Measurements from ENCODE around the gene PML.
"Not testable (repeated sequence)": the region's sequence is repeated elsewhere in the genome, so short reads cannot be mapped to it uniquely, and the experiment has no call there.

PML gene

DNA sequence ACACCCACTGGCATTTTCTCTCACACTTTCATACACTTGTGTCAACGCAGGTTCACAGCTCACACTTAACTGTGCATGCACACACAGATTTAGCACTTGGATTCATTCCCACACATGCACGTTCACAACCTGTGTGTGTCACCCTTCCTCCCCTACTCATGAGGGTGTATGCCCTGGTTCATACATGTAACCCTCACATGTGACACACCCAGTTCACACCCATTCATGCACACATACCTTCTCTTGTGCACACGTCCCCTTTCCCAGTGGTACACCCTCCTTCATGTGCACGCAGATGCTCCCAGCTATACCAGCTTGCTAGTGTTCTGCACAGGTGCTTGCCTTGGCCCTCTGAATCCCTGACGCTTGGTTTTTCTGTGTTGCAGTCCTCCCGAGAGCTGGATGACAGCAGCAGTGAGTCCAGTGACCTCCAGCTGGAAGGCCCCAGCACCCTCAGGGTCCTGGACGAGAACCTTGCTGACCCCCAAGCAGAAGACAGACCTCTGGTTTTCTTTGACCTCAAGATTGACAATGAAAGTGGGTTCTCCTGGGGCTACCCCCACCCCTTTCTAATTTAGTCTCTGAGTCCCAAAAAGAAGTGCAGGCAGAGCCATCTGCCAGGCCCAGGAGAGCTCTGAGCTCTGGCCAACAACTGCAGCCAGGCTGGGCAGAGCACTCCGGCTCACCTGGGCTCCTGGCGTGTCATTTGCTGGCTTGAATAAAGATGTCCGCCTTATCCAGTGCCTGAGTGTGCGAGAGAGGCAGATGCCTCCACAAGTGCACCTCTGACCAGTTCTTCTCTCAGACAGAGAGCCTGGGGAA lies 48.3 kb downstream of the PML start:
- Histone ChIP-seq H3K27me3 (ENCODE audit: control insufficient read depth, insufficient read depth, low read length) (peaks cover under 1% of the 10 kb centered on the region), H3K4me3 (ENCODE audit: low read length) (no peak overlapping the region), H3K9ac (ENCODE audit: low read length) (no peak overlapping the region), H3K36me3 (ENCODE audit: control insufficient read depth, insufficient read depth, low read length) (no peaks in the 10 kb centered on the region), H3K27ac (ENCODE audit: low read depth, low read length) (no peak overlapping the region), H3K4me1 (ENCODE audit: control insufficient read depth, insufficient read depth, low read length) (peaks cover 11% of the 10 kb centered on the region)

DNA sequence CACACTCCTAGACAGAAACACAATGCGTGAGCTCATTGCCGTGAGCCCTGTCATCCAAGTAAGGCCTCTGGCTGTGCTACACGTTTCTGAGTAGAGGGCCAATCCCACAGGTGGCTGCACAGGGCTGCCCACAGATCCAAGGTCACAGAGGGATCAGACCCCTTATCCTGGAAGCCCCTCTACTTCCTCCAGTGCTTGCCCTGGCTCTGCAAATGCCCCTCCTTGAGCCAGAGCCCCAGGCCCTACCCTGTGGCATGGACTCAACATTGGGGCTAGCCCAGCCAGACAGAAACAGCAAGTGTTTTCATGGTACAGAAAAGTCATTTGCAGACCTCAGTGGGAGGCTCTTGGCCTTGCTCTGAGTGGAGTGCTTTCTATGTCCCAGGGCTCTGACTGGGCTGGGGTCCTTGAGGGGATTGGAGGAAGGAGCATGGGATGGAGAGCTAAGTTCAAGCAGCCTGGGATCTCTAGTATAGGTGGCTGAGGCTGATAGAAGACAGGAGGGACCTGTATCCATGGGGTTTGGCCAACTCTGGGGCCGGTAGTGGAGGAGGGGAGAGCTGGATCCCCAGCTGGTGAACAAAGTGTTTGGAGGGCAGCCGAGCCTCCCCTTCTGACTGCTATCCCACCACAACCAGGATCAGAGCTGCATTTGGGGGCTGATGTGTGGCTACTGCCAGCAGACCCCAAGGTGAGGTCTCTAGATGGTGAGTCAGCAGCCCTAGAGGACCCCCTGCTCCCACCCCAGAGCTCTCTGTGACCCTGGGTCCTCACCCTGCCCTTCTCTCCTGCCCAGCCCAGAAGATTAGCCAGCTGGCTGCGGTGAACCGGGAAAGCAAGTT lies 49.1 kb downstream of the PML start:
- Histone ChIP-seq H3K27me3 (ENCODE audit: control insufficient read depth, insufficient read depth, low read length) (peaks cover 3% of the 10 kb centered on the region), H3K4me3 (ENCODE audit: low read length) (no peak overlapping the region), H3K27ac (ENCODE audit: low read depth, low read length) (no peak overlapping the region), H3K4me1 (ENCODE audit: control insufficient read depth, insufficient read depth, low read length) (peaks cover 14% of the 10 kb centered on the region), H3K9ac (ENCODE audit: low read length) (no peak overlapping the region), H3K36me3 (ENCODE audit: control insufficient read depth, insufficient read depth, low read length) (no peaks in the 10 kb centered on the region)

DNA sequence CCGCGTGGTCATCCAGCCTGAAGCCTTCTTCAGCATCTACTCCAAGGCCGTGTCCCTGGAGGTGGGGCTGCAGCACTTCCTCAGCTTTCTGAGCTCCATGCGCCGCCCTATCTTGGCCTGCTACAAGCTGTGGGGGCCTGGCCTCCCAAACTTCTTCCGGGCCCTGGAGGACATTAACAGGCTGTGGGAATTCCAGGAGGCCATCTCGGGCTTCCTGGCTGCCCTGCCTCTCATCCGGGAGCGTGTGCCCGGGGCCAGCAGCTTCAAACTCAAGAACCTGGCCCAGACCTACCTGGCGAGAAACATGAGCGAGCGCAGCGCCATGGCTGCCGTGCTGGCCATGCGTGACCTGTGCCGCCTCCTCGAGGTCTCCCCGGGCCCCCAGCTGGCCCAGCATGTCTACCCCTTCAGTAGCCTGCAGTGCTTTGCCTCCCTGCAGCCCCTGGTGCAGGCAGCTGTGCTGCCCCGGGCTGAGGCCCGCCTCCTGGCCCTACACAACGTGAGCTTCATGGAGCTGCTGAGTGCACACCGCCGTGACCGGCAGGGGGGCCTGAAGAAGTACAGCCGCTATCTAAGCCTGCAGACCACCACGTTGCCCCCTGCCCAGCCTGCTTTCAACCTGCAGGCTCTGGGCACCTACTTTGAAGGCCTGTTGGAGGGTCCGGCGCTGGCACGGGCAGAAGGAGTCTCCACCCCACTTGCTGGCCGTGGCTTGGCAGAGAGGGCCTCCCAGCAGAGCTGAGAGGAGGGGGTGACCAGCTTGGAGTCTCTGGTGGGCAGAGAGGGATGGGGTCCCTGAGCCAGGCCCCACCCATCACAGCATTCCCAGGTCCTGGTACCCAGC lies 50.0 kb downstream of the PML start:
- no peak overlapping the region for H3K4me3 ChIP-seq (ENCODE audit: low read length)
- no peaks in the 10 kb centered on the region for H3K36me3 ChIP-seq (ENCODE audit: control insufficient read depth, insufficient read depth, low read length)
- H3K9ac ChIP-seq (ENCODE audit: low read length): no peak overlapping the region
- no peak overlapping the region for H3K27ac ChIP-seq (ENCODE audit: low read depth, low read length)
- peaks cover 3% of the 10 kb centered on the region for H3K27me3 ChIP-seq (ENCODE audit: control insufficient read depth, insufficient read depth, low read length)
- peaks cover 11% of the 10 kb centered on the region for H3K4me1 ChIP-seq (ENCODE audit: control insufficient read depth, insufficient read depth, low read length)

DNA sequence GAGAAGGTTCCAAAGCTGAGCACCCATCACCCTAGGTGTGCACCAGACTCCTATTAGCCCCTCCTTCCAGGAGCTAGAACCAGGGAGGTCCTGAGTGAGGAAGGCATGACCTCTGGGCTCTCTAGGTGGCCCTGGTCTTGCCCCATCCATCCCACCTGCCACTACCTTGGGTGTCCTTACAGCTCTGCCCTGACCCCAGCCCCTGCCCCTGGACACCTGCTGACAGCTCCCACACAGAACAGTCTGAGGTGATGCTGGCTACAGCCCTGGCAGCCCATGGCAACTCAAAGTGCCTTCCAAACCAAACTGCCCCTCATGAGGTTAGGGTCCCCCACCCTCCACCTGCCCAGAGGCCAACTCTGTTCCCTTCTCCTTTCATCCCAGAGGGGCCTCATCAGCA lies 50.7 kb downstream of the PML start:
- Histone ChIP-seq H3K9ac (ENCODE audit: low read length) (no peak overlapping the region), H3K4me3 (ENCODE audit: low read length) (no peak overlapping the region), H3K27me3 (ENCODE audit: control insufficient read depth, insufficient read depth, low read length) (peaks cover 3% of the 10 kb centered on the region), H3K4me1 (ENCODE audit: control insufficient read depth, insufficient read depth, low read length) (peaks cover 9% of the 10 kb centered on the region), H3K36me3 (ENCODE audit: control insufficient read depth, insufficient read depth, low read length) (no peaks in the 10 kb centered on the region), H3K27ac (ENCODE audit: low read depth, low read length) (no peak overlapping the region)

DNA sequence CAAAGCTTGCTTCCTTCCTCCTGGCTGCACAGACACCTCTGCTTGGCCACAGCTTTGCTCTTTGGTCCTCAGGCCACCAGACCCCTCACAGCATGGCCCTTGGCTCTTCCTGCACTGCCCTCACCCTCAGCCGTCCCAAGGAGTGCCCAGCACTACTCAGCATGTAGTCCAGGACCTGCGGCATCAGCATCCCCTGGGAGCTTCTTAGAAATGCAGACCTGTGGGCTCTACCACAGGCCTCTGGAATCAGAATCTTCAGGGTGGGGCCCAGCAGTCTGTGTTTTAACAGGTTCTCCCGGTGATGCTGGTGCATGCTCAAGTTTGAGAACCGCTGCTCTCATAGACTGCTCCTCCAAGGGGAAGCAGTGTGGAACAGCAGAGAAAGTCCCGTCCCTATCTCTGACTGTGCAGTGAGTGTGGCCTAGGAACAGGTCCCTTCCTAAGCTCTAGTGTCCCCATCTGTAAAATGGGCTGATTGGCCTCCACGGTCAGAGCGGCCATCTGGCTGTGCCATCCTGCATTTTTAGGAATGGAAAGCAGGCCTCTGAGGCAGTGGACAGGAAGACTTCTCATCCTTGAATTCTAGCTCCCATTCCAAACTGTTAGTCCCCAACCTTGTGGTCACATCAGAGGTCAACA lies 51.2 kb downstream of the PML start:
- H3K4me3 ChIP-seq (ENCODE audit: low read length): no peak overlapping the region
- H3K27me3 ChIP-seq (ENCODE audit: control insufficient read depth, insufficient read depth, low read length): peaks cover 3% of the 10 kb centered on the region
- peaks cover 8% of the 10 kb centered on the region for H3K4me1 ChIP-seq (ENCODE audit: control insufficient read depth, insufficient read depth, low read length)
- H3K27ac ChIP-seq (ENCODE audit: low read depth, low read length): no peak overlapping the region
- H3K36me3 ChIP-seq (ENCODE audit: control insufficient read depth, insufficient read depth, low read length): no peaks in the 10 kb centered on the region
- H3K9ac ChIP-seq (ENCODE audit: low read length): no peak overlapping the region

DNA sequence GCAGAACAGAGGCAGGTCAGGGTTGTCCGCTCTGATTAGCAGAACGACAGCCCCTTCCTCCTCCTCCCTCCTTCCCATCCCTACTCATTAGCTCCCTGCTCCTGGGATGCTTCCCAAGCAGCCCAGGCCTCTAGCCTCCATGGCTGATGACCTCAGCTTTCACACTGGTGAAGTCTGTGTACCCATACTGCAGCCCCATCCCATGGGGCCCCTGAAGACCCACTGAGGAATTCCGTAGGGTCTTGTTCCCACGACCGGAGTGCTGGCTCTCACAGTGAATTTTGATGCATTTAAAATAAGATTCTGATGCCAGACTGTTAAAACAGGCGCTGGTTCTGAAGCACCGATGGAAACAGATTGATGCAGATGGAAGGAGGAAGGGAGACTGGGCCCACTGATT lies 51.8 kb downstream of the PML start:
- Histone ChIP-seq H3K4me1 (ENCODE audit: control insufficient read depth, insufficient read depth, low read length) (peaks cover 10% of the 10 kb centered on the region), H3K9ac (ENCODE audit: low read length) (no peak overlapping the region), H3K4me3 (ENCODE audit: low read length) (no peak overlapping the region), H3K27me3 (ENCODE audit: control insufficient read depth, insufficient read depth, low read length) (peaks cover 3% of the 10 kb centered on the region), H3K36me3 (ENCODE audit: control insufficient read depth, insufficient read depth, low read length) (no peaks in the 10 kb centered on the region), H3K27ac (ENCODE audit: low read depth, low read length) (no peak overlapping the region)

DNA sequence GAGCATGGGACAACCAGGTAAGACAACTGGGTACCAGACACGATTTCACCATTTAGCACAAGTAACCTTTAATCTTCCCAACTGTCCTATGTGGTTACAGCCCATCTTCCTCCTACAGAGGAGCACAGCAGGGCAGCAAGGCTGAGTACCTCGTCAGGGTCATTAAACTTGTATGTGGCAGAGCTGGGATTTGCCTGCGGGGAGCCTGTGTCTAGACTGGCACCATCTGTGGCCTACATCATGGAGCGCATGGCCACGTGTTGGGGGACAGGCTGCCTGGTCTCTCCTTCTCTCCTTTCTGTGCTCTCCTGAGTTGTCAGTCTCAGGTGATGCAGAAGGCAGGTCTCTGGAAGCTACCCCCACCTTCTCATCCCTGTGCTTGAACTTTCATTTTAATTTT lies 55.6 kb downstream of the PML start:
- Histone ChIP-seq H3K9ac (ENCODE audit: low read length) (no peak overlapping the region), H3K36me3 (ENCODE audit: control insufficient read depth, insufficient read depth, low read length) (no peaks in the 10 kb centered on the region), H3K4me1 (ENCODE audit: control insufficient read depth, insufficient read depth, low read length) (peaks cover 22% of the 10 kb centered on the region), H3K27ac (ENCODE audit: low read depth, low read length) (peak overlapping the region; percentile 6), H3K27me3 (ENCODE audit: control insufficient read depth, insufficient read depth, low read length) (peaks cover 3% of the 10 kb centered on the region), H3K4me3 (ENCODE audit: low read length) (no peak overlapping the region)

DNA sequence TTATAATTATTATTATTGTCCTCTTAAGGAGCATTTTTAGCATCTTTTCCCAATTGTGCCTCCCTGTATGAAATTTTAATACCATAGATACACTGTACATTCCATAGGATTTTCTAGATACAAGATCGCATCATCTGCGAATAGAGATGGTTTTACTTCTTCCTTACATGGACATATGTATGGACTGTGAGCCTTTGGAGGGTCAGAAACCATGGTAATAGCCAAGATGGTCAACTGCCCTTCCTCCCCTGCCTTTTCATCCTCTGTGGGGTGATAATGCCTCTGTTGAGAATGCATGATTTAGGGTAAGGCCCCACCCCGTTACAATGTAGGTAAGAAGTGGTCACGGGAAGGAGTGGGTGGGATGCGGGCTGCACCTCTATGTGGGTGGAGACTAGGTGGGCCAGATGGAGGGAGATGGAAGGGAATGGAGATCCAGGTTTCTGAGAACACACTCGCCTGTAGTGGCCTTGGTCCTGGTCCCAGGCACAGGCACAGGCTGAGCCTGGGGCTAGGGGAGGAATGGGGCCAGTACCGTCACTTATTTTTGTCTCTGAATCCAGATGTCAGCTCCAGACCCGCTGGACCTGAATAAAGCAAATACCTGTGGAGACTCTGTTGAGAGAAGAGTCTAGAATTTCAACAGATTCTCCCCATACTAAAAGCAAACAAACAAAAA lies 56.2 kb downstream of the PML start:
- no peak overlapping the region for H3K4me3 ChIP-seq (ENCODE audit: low read length)
- peak overlapping the region; percentile 64 for H3K27ac ChIP-seq (ENCODE audit: low read depth, low read length)
- no peaks in the 10 kb centered on the region for H3K36me3 ChIP-seq (ENCODE audit: control insufficient read depth, insufficient read depth, low read length)
- H3K9ac ChIP-seq (ENCODE audit: low read length): no peak overlapping the region
- H3K27me3 ChIP-seq (ENCODE audit: control insufficient read depth, insufficient read depth, low read length): peaks cover 3% of the 10 kb centered on the region
- peaks cover 22% of the 10 kb centered on the region for H3K4me1 ChIP-seq (ENCODE audit: control insufficient read depth, insufficient read depth, low read length)

DNA sequence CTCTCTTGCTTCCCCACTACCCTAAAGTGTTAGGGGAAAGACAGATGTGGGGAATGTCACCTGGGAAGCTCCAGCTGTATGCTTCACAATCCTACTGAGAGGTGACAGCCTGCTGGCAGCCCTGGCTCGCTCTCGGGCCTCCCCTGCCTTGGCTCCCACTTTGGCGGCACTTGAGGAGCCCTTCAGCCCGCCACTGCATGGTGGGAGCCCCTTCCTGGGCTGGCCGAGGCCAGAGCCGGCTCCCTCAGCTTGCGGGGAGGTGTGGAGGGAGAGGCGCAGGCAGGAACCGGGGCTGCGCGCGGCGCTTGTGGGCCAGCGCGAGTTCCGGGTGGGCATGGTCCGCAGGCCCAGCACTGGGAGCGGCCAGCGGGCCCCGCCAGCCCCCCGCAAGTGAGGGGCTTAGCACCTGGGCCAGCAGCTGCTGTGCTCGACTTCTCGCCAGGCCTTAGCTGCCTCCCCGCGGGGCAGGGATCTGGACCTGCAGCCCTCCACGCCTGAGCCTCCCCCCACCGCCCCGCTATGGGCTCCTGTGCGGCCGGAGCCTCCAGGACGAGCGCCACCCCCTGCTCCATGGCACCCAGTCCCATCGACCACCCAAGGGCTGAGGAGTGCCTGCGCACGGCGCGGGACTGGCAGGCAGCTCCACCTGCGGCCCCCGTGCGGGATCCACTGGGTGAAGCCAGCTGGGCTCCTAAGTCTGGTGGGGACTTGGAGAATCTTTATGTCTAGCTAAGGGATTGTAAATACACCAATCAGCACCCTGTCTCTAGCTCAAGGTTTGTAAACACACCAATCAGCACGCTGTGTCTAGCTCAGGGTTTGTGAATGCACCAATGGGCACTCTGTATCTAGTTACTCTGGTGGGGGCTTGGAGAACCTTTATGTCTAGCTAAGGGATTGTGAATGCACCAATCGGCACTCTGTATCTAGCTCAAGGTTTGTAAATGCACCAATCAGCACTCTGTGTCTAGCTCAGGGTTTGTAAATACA lies 58.0 kb downstream of the PML start:
- H3K36me3 ChIP-seq (ENCODE audit: control insufficient read depth, insufficient read depth, low read length); H3K4me3 ChIP-seq (ENCODE audit: low read length); H3K27me3 ChIP-seq (ENCODE audit: control insufficient read depth, insufficient read depth, low read length); H3K27ac ChIP-seq (ENCODE audit: low read depth, low read length); H3K9ac ChIP-seq (ENCODE audit: low read length): not testable (repeated sequence)
- peaks cover 22% of the 10 kb centered on the region for H3K4me1 ChIP-seq (ENCODE audit: control insufficient read depth, insufficient read depth, low read length)

DNA sequence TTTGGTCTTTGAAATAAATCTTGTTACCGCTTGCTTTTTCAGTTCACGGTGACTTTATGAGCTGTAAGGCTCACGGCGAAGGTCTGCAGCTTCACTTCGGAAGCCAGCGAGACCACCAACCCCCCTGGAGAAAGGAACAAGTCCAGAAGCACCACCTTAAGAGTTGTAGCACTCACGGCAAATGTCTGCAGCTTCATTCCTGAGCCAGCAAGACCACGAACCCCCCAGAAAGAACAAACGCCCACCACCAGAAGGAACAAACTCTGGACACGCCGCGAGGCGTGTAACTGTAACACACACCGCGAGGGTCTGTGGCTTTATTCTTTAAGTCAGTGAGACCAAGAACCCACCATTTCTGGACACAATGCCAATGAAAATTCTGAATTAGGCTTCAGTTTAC lies 59.0 kb downstream of the PML start:
- H3K4me1 ChIP-seq (ENCODE audit: control insufficient read depth, insufficient read depth, low read length): peaks cover 19% of the 10 kb centered on the region
- no peak overlapping the region for H3K9ac ChIP-seq (ENCODE audit: low read length)
- H3K27me3 ChIP-seq (ENCODE audit: control insufficient read depth, insufficient read depth, low read length): no peaks in the 10 kb centered on the region
- no peak overlapping the region for H3K27ac ChIP-seq (ENCODE audit: low read depth, low read length)
- H3K4me3 ChIP-seq (ENCODE audit: low read length): no peak overlapping the region
- H3K36me3 ChIP-seq (ENCODE audit: control insufficient read depth, insufficient read depth, low read length): no peaks in the 10 kb centered on the region

Measured in rectal smooth muscle tissue (tissue), 1 donor.